Measurements from ENCODE around the gene CBL.
A peak's percentile ranks its signal among the peaks of the same experiment; 100 is the strongest.
"Not testable (repeated sequence)": the region's sequence is repeated elsewhere in the genome, so short reads cannot be mapped to it uniquely, and the experiment has no call there.

CBL gene

GRCh38 chr11:119185981-119186634, 20.0 kb upstream of the CBL start:
- DNase-seq, result no peak

DNA sequence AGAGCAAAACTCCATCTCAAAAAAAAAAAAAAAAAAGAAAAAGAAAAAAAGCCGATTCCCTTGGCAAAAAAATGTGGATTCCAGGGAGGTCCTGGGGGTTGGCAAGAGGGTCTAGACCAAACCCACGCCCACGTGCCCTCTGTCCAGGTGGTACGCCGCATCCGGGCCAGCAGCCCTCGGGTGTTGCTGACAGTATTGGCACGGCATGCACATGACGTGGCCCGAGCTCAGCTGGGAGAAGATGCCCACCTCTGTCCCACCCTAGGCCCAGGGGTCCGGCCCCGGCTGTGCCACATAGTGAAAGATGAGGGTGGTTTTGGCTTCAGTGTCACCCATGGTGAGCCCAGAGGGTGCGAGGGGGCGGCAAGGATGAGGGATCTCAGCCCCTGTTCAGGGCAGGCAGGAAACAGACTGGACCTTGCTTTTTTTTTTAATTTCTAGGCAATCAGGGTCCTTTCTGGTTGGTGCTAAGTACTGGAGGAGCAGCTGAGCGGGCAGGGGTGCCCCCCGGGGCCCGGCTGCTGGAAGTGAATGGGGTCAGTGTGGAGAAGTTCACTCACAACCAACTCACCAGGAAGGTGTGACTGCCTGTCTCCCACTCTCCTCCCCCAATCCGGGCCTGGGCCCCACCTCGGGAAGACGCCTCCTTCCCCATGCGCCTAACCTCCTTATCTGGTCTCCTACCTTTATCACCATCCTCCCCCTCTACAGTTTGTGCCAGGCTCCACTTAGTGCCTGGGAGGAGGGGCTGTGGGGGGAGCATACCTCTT, 18.8 kb upstream of the CBL start:
- DNase-seq, result no peak

DNA sequence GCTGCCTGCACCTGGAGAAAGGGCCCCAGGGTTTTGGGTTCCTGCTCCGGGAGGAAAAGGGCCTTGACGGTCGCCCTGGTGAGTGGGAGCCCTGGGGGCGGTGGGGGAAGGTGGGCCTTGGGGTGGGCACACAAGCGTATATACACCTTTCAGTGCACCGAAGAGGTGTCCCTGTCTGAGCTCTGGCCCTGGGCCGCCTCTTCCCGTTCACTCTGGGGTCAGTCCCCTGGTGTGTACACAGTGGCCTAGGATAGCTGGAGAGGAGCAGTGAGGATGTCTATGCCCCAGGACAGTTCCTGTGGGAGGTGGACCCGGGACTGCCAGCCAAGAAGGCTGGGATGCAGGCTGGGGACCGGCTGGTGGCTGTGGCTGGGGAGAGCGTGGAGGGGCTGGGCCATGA, 18.1 kb upstream of the CBL start:
- no peak for DNase-seq

GRCh38 chr11:119188887-119189286, 17.3 kb upstream of the CBL start:
- no peak for DNase-seq

DNA sequence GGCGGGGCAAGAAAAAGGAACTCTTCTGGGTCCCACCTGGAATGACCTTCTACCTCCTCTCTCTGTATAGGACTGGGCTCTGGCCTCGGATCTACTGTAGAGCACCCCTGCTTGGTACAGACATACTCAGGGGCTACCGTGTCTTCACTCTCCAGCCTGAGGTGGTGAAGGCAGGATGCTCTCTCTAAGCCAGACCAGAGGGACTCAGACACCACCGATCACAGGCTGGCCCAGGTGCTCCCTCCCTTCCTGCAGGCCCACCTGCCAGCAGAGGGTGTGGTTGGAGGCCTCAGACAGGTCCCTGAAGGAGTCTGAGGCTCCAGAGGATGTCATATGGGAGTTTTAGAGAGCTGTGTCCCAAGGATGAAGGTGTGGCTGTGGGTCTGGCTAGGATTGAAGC, 16.7 kb upstream of the CBL start:
- no peak for DNase-seq

DNA sequence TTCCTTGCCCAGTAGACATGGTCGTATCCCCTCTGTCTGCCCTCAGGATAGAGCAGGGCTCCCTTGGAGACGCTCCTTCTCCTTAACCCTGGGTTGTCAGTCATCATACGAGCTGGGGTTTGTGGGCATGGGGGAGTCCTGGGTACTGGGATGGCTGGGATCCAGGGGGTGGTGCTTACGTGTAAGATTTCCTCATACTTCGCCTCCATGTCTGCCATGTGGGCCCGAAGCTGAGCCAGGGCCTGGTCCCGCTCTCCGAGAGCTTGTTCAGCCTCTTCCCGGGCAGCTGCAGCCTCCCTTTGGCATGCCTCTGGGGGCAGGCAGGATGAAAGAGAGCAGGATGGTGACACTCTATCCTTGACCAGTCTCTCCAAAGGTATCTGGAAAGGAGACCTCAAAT, 15.6 kb upstream of the CBL start:
- no peak for DNase-seq

- DNase-seq, result not testable (repeated sequence)
Observed at GRCh38 chr11:119191265-119191664, 14.9 kb upstream of the CBL start.

DNA sequence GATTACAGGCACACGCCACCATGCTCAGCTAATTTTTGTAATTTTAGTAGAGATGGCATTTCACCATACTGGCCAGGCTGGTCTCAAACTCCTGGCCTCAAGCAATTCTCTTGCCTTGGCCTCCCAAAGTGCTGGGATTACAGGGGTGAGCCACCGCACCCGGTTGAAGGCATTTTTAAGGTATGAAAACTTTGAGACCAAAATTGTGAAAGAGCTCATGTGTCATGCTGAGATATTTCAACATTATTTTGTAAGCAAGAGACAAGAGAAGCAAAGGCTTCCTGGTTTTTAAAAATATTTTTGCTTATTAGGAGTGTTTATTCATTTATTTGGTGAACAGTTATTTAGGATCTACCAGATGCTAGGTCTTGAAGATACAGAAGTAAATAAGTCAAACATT, 14.0 kb upstream of the CBL start:
- no peak for DNase-seq

GRCh38 chr11:119193001-119193400, 13.1 kb upstream of the CBL start:
- no peak for DNase-seq

DNA sequence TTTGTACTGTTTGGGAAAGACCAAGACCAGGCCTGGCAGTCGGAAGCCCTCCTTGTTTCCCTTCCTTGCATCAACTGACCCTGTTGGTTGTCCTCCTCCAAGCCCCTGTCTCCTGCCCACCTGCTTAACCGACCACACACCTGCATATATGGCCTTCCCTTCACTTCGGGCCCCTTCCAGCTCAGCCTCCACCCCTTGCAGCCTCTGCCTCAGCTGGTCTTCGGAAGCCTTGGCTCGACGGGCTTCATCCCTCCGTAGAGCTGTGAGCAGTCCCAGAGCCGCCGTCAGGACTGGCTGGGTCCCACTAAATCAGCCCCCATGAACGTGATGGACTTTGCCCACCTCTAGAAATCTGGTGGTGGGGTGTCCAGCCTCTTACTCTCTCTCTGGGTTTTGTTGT, 12.5 kb upstream of the CBL start:
- no peak for DNase-seq

DNA sequence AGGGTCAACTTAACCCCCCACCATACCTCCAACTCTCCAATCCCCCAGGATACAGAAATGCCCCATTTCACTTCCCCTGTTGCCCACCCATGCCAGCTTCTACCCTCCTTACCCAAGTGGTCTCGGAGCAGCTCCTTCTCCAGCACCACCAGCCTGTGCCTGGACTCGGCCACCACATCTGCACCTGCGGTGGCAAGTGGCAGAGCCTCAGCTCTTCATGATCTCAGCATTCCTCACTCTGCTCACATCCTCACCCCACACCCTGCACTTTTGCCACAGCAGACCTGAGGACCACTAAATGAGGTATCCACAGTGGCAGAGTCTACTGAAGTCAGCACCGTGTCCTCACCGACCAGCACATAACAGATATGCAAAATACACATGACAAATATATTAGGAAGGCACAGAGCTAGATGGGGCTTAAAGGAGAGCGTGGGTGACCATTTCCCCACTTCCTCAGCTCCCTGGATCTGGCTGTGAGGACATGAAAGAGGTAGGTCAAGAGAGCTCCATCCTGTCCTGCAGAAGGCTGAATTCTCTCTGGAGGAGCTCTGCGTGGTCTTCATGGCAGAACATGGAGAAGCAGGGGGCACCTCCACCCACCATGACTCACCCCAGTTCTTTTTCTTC, 11.2 kb upstream of the CBL start:
- no peak for DNase-seq

- no peak for DNase-seq
Observed at GRCh38 chr11:119195680-119196079, 10.5 kb upstream of the CBL start.

DNA sequence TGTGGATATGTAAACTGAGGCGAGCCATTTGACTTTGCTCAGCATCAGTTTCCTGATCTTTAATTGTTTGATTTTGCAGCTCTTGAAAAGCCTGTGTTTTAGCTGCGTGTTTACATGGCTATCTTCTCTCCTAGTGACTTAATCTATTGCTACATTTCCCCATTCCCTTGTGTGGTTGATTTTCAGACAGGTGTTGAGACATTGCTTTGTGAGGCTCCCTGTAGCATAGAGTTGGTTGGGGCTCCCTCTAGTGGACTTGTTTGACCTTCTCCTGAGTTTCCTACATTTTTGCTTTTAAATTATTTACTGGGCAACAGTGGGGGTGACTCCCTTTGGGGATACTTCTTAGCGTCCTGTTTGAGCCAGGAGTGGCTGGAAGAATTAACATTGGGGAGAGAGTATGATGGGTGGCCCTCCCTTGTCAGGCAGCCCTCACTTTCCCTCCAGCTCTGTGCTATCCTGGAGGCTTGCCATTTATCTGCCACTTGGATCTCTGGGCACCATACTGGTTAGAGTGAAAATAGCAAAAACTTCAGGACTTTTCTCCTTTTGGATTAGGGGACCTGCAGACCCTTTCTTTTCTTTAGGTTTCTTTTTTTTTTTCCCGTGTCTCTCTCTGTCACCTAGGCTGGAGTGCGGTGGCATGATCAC, 9.2 kb upstream of the CBL start:
- DNase-seq, result peak; percentile 91

DNA sequence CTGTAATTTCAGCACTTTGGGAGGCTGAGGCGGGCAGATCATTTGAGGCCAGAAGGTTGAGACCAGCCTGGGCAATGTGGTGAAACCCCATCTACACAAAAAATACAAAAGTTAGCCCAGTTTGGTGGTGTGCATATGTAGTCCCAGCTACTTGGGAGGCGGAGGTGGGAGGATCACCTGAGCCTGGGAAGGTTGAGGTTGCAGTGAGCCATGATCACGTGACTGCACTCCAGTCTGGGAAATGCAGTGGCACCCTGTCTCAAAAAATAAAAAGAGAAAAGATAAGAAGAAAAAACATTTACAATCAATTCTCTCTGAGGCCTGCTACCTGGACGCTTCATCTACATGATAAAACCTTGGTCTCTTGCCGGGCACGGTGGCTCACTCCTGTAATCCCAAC, 7.2 kb upstream of the CBL start:
- DNase-seq, result no peak

DNA sequence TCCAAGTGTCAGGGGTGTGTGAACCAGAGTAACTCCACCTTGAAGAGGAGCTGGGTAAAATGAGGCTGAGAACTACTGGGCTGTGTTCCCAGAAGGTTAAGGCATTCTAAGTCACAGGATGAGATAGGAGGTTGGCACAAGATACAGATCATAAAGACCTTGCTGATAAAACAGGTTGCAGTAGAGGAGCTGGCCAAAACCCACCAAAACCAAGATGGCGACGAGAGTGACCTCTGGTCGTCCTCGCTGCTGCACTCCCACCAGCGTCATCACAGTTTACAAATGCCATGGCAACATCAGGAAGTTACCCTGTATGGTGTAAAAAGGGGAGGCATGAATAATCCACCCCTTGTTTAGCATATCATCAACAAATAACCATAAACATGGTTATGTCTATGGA, 4.9 kb upstream of the CBL start:
- not testable (repeated sequence) for DNase-seq

DNA sequence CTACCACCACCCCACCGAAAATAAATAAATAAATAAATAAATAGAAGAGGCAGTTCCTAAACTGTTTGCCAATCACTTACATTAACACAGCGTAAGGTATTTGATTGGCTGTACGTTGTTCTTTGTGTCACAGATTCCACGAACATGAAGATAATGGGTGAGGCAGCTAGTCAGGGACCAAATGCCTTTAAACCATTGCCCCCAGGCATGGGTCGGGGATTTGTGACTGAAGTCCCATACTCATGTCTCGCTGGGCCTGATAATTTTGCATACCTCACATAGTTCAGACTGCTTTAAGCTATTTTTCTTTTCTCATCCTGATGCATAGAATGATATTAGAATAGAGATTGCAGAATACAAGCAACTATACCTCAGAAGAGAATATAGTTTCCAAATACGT, 3.6 kb upstream of the CBL start:
- DNase-seq, result no peak

GRCh38 chr11:119204066-119204465, 2.1 kb upstream of the CBL start:
- DNase-seq, result no peak

- no peak for DNase-seq
Observed at GRCh38 chr11:119205080-119205479, 1.1 kb upstream of the CBL start.

DNA sequence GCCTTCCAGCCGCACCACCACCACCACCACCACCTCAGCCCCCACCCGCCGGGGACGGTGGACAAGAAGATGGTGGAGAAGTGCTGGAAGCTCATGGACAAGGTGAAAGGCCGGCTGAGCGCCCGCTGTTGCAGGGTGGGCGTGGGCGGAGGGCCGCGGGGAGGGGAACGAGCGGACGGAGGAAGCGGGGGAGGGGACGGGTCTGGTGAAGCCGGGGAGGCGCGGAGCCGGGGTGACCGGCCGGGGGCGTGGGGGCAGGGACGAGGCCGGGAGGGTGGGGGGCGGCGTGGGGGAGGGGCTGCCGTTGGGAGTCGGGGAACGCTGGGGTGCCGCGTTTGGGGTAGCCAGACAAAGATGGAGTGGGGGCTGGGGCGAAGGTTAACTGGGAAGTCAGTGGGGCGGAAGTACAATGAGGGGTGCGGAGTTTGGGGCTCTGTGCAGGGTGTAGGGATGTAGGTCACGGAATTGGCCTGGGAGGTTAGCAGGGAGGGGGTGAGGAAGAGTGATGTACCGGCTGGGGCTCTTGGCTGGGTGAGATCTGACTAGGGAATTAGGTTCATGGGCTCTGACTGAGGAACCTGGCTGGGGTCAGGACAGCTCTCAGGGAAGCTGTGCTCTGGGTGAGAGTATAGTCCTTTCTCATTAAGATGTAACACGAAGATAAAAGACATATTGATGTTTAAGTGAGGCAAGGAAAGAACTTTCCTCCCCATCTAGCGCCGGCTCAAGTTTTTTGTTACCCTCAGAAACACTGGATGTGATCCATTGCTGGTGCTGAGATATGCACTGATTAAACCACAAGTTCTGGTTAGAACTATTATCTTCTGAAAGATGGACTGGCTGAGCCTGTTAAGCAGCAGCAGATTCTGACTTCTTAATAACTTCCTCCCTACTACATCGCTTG, 624 bp downstream of the CBL start:
- DNase-seq, result peak; percentile 48

DNA sequence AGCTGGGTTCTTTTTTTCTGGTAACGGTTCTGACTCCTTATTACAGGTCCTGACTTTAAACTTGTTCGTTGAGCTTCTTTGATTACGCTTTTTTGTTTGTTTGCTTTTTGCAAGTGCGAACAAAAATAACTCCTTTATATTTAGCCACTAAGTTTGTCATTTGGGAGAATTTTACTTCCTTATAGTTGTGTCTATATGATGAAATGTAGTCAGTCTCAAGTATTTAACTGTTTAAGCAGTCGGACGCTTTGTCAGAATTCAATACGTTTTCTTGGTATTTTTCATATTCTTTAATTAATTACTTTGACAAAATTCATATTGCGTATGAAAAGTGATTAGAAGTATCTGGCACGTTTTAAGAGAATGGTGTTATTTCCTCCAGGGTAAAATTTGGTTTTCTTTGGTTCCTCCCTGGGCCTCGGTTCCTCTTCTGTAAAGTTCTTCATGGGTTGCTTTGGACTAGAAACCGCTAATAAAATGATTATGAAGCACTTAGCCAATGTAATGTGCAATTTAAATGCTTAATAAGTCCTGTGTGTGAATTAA, 1.3 kb downstream of the CBL start:
- DNase-seq, result no peak

DNA sequence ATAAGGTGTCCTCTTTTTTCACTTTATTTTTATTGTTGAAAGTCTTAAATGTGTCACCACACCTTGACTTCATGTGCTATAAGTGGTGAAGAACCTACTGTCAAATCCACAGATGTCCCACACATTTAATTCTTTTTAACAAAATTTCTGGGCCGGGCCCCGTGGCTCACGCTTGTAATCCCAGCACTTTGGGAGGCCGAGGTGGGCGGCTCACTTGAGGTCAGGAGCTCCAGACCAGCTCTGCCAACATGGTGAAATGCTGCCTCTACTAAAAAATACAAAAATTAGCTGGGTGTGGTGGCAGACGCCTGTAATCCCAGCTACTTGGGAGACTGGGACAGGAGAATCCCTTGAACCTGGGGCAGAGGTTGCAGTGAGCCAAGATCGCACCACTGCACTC, 3.0 kb downstream of the CBL start:
- no peak for DNase-seq

DNA sequence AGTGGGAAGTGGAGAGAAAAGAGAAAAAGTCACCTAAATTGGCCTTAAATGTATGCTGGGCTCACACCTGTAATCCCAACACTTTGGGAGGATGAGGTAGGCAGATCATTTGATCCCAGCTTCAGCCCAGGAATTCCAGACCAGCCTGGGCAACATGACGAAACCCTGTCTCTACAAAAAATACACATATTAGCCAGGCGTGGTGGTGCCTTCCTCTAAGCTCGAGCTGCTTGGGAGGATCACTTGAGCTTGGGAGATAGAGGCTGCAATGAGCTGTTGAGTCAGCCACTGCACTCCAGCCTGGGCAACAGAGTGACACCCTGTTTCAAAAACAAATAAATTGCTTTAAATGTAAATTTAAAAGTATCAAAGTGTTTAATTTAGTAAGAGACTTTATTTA, 3.9 kb downstream of the CBL start:
- no peak for DNase-seq

Measured in KG1 (cell line).